Neural progenitor cell (in vitro differentiated cells): ENCODE data around the gene ZNF143.

Experiments used
- EZH2 ChIP-seq: fragments of 200-600 bp; sonication (generic); IDR thresholded peaks from 2 replicates; pipeline ENCODE4 v1.6.1; 2017; ENCODE audit warnings: antibody characterized with exemption, mild to moderate bottlenecking, moderate library complexity
- EZH2phosphoT487 ChIP-seq: fragments of 200-600 bp; sonication (generic); IDR thresholded peaks from 2 replicates; pipeline ENCODE4 v1.6.1; 2017; ENCODE audit warnings: antibody characterized with exemption
- TF ChIP-seq, protein P1 (sequence below): fragments of 200-600 bp; sonication (generic); IDR thresholded peaks from 2 replicates; pipeline ENCODE4 v1.5.1; 2017; ENCODE audit warnings: antibody characterized with exemption, mild to moderate bottlenecking

DNA sequence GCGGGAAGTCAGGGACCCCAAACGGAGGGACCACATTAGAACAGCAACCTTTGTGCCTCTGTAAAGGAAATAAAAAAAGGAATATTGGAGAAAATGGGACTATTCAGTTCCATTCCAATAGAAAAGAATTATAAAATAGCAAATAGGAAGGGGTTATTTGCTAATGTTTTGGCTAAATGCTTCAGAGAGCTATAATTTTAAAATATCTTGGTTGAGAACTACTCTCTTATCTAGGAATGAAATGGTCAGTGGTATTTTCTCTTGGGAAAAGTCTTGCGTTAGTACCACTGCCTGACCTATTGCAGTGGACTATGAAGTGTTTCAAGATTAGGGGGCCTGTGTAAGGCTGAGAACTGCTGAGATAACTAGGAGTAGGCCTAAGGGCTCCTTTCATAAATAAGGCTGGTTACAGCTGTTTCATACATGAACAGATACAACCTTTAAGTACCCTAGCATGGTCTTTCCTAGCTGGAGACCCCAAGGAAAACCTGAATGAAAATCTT is 105.8 kb downstream of the ZNF143 start:
- no peak for TF ChIP-seq EZH2phosphoT487
- TF ChIP-seq, protein P1, sequence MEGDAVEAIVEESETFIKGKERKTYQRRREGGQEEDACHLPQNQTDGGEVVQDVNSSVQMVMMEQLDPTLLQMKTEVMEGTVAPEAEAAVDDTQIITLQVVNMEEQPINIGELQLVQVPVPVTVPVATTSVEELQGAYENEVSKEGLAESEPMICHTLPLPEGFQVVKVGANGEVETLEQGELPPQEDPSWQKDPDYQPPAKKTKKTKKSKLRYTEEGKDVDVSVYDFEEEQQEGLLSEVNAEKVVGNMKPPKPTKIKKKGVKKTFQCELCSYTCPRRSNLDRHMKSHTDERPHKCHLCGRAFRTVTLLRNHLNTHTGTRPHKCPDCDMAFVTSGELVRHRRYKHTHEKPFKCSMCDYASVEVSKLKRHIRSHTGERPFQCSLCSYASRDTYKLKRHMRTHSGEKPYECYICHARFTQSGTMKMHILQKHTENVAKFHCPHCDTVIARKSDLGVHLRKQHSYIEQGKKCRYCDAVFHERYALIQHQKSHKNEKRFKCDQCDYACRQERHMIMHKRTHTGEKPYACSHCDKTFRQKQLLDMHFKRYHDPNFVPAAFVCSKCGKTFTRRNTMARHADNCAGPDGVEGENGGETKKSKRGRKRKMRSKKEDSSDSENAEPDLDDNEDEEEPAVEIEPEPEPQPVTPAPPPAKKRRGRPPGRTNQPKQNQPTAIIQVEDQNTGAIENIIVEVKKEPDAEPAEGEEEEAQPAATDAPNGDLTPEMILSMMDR: no peak
- TF ChIP-seq EZH2: no peak
